Ascending aorta (tissue), 2 donors: ENCODE data around the gene GTPBP1. TPM values are rescaled to one million over a fixed set of nuclear protein-coding genes. Genes with fewer than 3 reads are reported as not detected.

Experiments used
- DNase-seq, 2 donors: peaks; one replicate each; pipeline ENCODE4 v3.0.0-alpha.2; 2019; ENCODE audit warnings: low spot score in 2 of 2
- H3K27ac ChIP-seq, 2 donors: fragments of 200-600 bp; sonication (generic); one replicate each; pipeline ENCODE4 v1.5.1; 2016 to 2017; ENCODE audit warnings: mild to moderate bottlenecking in 1 of 2
- H3K27me3 ChIP-seq: fragments of 200-600 bp; sonication (generic); one replicate; pipeline ENCODE4 v1.5.1; 2017
- H3K36me3 ChIP-seq, 2 donors: fragments of 200-600 bp; sonication (generic); one replicate each; pipeline ENCODE4 v1.5.1; 2016
- H3K4me1 ChIP-seq, 2 donors: fragments of 200-600 bp; sonication (generic); one replicate each; pipeline ENCODE4 v1.5.1; 2016 to 2017; ENCODE audit warnings: mild to moderate bottlenecking in 1 of 2
- H3K4me3 ChIP-seq, 2 donors: fragments of 200-600 bp; sonication (generic); one replicate each; pipeline ENCODE4 v1.5.1; 2016 to 2017; ENCODE audit warnings: mild to moderate bottlenecking in 1 of 2
- H3K9me3 ChIP-seq, 2 donors: fragments of 200-600 bp; sonication (generic); one replicate each; pipeline ENCODE4 v1.5.1; 2016
- intact Hi-C: fragments of 100-400 bp; cut with DNase I; formaldehyde crosslinking; loops from one replicate; pipeline ENCODE4 v1.15.1; 2023
- total RNA-seq: library from RNA; depleted of rRNA; stranded (reverse); fragments of >200 nt; gene quantifications from one replicate; pipeline ENCODE4 v1.1.0, GENCODE V29; 2016
- TF ChIP-seq, protein P1 (sequence below), 3 experiments: fragments of 200-600 bp in 2 of 3; fragments of 450-650 bp in 1 of 3; sonication (generic) in 2 of 3; IDR thresholded peaks; one replicate each; pipeline ENCODE4 v1.5.1; 2016 to 2019; ENCODE audit warnings: antibody characterized with exemption in 3 of 3, mild to moderate bottlenecking in 1 of 3, moderate library complexity in 1 of 3

Gene GTPBP1
- total RNA-seq, 1 donor from 2014 or later, result 89.5 TPM

DNA sequence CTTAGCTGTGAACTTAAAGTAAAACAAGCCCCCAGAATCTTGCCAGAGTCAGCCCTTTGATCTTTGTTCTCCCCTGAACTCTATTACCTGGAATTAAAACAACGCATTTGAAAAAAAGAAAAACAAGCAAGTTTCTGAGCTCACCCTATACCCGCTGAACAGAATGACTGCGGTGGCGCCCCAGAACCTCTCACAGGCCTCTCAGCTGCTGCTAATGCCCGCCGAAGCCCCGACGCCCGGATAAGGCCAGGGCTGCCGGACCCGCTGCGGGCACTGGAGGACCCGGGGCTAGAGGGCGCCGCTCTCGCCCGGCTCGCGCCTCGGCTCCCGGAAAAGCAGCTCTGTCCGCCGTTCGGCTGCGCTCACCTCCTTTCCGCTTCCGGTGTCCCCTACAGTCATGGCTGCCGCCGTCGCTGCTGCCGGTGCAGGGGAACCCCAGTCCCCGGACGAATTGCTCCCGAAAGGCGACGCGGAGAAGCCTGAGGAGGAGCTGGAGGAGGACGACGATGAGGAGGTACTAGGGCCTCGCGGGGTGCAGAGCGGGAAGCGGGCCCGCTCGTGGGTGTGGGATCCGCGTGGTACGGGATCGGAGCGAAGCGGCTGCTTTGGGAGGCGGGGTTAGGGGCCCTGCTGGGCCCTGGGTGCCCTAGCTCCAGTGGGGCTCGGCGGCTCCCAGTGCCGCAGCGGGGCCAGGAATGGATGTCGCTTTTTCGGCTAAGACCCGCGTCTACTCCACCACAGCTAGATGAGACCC, 24.0 kb upstream of the GTPBP1 start, which contains the start of gene TOMM22:
TOMM22 (plus strand) TSS at position 376 of the 754 bp plus-strand sequence; CDS start at position 398, 22 bp downstream.
- Histone ChIP-seq H3K27me3 (no peaks in the 10 kb centered on the region), H3K4me3 (peak within 1 kb of the TSS; percentile 77 to 94), H3K4me1 (peaks cover 0 to 3% of the 10 kb centered on the region in 2 donors), H3K36me3 (peaks cover 24 to 33% of the 10 kb centered on the region in 2 donors), H3K9me3 (no peaks in the 10 kb centered on the region), H3K27ac (peak within 1 kb of the TSS; percentile 59 to 61)
- TF ChIP-seq, protein P1, sequence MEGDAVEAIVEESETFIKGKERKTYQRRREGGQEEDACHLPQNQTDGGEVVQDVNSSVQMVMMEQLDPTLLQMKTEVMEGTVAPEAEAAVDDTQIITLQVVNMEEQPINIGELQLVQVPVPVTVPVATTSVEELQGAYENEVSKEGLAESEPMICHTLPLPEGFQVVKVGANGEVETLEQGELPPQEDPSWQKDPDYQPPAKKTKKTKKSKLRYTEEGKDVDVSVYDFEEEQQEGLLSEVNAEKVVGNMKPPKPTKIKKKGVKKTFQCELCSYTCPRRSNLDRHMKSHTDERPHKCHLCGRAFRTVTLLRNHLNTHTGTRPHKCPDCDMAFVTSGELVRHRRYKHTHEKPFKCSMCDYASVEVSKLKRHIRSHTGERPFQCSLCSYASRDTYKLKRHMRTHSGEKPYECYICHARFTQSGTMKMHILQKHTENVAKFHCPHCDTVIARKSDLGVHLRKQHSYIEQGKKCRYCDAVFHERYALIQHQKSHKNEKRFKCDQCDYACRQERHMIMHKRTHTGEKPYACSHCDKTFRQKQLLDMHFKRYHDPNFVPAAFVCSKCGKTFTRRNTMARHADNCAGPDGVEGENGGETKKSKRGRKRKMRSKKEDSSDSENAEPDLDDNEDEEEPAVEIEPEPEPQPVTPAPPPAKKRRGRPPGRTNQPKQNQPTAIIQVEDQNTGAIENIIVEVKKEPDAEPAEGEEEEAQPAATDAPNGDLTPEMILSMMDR (IDR thresholded peaks at IDR 0.05), result peak; percentile 8 to 76 (median 68)
- intact Hi-C loops, result loop anchor here (2.0 to 10.0 kb wide), 2 partner anchors 19 to 627 kb away; partner anchors contain the start of genes JOSD1 and PICK1
- DNase-seq, result peak; percentile 12 to 92

DNA sequence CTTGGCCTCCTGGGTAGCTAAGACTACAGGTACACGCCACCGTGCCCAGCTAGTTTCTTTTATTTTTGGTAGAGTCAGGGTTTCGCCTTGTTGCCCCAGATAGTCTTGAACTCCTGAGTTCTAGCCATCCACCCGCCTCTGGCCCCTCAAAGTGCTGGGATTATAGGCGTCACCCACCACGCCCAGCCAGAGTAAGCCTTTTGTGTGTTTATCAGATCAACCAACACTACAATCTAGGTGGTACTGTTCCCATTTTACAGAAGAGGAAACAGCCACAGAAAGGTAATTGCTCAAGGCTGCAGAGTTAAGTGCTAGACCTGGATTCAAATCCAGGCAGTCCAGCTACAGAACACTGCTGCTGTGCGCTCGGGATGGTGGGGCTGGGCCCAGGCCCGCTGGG, 20.8 kb upstream of the GTPBP1 start:
- Histone ChIP-seq H3K27ac (no peak overlapping the region), H3K4me3 (no peak overlapping the region), H3K9me3 (no peaks in the 10 kb centered on the region), H3K36me3 (peaks cover 49 to 63% of the 10 kb centered on the region in 2 donors), H3K27me3 (no peaks in the 10 kb centered on the region), H3K4me1 (peaks cover 0 to 3% of the 10 kb centered on the region in 2 donors)
- no peak for DNase-seq
- intact Hi-C loops, result loop anchor here (10.0 kb wide), 1 partner anchor 630 kb away; the partner anchor contains the start of gene PICK1
- TF ChIP-seq, protein P1 (IDR thresholded peaks at IDR 0.05), result no peak

DNA sequence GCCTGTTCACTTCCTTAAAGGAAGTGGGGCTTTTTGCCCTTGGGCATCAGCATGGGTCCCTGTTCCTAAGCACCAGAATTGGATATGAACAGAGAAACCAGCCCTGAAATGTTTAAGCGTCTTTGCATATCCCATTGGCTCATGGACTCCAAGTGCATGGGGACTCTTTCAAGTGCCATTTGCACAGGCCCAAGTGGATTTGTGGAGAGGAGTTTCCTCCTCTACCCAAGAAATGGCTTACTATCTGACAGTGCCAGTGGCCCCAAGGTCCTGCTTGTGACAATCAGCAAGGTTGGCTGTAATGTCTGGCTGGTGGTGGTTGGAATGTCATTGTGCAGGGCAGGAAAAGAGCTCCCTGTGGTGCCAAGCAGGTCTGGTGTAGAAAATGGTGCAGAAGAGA, 20.0 kb upstream of the GTPBP1 start:
- peaks cover 49 to 72% of the 10 kb centered on the region in 2 donors for H3K36me3 ChIP-seq
- intact Hi-C loops, result loop anchor here (10.0 kb wide), 1 partner anchor 631 kb away; the partner anchor contains the start of gene PICK1
- peaks cover 0 to 3% of the 10 kb centered on the region in 2 donors for H3K4me1 ChIP-seq
- no peak overlapping the region for H3K27ac ChIP-seq
- no peak for DNase-seq
- no peak overlapping the region for H3K4me3 ChIP-seq
- no peaks in the 10 kb centered on the region for H3K27me3 ChIP-seq
- no peaks in the 10 kb centered on the region for H3K9me3 ChIP-seq
- TF ChIP-seq, protein P1 (IDR thresholded peaks at IDR 0.05), result no peak

DNA sequence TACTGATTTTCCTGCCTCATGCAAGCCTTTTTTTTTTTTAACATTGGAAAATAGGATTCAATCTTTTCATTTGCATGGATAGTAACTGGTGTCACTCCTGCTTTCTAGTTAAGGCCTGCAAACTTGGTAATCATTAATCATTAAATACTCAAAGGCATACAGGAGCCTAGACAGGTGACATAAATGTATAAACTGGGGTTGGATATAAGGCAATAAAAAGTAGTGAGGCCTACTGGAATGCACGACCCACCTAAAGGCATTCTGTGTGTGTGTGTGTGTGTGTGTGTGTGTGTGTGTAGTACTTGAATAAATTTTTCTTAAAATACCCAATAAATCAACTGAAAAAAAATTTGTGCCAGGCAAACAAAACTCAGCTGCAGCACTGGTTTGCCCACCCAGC, 16.1 kb upstream of the GTPBP1 start:
- TF ChIP-seq, protein P1 (IDR thresholded peaks at IDR 0.05), result no peak
- H3K36me3 ChIP-seq, result peaks cover 38 to 66% of the 10 kb centered on the region in 2 donors
- H3K27ac ChIP-seq, result no peak overlapping the region
- DNase-seq, result no peak
- H3K9me3 ChIP-seq, result no peaks in the 10 kb centered on the region
- intact Hi-C loops, result loop anchor here (10.0 kb wide), 1 partner anchor 635 kb away; the partner anchor contains the start of gene PICK1
- H3K4me3 ChIP-seq, result no peak overlapping the region
- H3K27me3 ChIP-seq, result no peaks in the 10 kb centered on the region
- peaks cover 0 to 6% of the 10 kb centered on the region in 2 donors for H3K4me1 ChIP-seq

DNA sequence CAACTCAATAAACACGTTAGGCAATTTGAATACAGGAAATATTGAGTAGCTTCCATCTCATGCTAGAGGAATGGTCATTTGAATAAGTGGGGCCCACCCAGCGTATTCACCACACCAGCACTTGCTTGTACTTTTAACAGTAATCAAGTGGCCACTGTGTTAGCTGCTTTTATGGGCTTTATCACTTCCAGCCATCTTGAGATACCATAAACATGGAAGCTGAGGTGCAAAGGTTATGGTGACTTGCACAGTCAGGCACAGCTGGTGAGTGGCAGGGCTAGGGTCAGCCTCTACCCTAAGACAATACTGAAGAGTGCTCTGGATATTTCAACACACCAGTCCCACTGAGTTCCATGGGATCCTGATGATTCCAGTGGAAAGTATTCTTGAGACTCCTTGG, 11.7 kb upstream of the GTPBP1 start:
- Histone ChIP-seq H3K4me1 (peaks cover 16 to 45% of the 10 kb centered on the region in 2 donors), H3K4me3 (no peak overlapping the region), H3K27me3 (no peaks in the 10 kb centered on the region), H3K9me3 (no peaks in the 10 kb centered on the region), H3K27ac (peak overlapping the region in 1 of 2 donors; percentile 98), H3K36me3 (peaks cover 4 to 27% of the 10 kb centered on the region in 2 donors)
- TF ChIP-seq, protein P1 (IDR thresholded peaks at IDR 0.05), result no peak
- intact Hi-C loops, result no loop called here
- no peak for DNase-seq
